ENCODE results near the gene MGARP. TPM values are rescaled to one million over a fixed set of nuclear protein-coding genes. Genes with fewer than 3 reads are reported as not detected.
A peak's percentile ranks its signal among the peaks of the same experiment; 100 is the strongest.

Gene MGARP
- polyA plus RNA-seq, 1 of the 3 experiments (the other 2 are of a cell fraction): 22.9 TPM

- Histone ChIP-seq H3K9ac (no peak overlapping the region), H3K4me1 (ENCODE audit: control insufficient read depth in 1 of 2, insufficient read depth in 2 of 2, low read depth in 1 of 2, low read length in 1 of 2) (no peaks in the 10 kb centered on the region; a peak in 1 of 4 replicates), H3F3A (replicated peaks; ENCODE audit: insufficient read depth) (no peaks in the 10 kb centered on the region), H3K27ac (ENCODE audit: low read depth in 2 of 2, low read length in 1 of 2) (no peak overlapping the region), H3K4me3 (ENCODE audit: low read depth in 2 of 2, low read length in 1 of 2) (no peak overlapping the region), H3K9me3 (no peaks in the 10 kb centered on the region; the same call in 1 of the 2 replicates), H3K79me2 (ENCODE audit: insufficient read depth) (no peaks in the 10 kb centered on the region), H4K20me1 (ENCODE audit: insufficient read depth) (no peaks in the 10 kb centered on the region), H3K4me2 (no peak overlapping the region), H3K36me3 (replicated peaks in 1 of 2; ENCODE audit: control insufficient read depth in 1 of 2, insufficient read depth in 2 of 2, low read length in 1 of 2) (no peaks in the 10 kb centered on the region), H3K27me3 (ENCODE audit: insufficient read depth) (no peaks in the 10 kb centered on the region), H2AFZ (ENCODE audit: low read depth) (peak overlapping the region; percentile 60; the same call in 1 of the 2 replicates), H3K9me2 (no peaks in the 10 kb centered on the region)
- TF ChIP-seq GABPA (IDR thresholded peaks at IDR 0.05; ENCODE audit: low read depth): no peak
- peak; percentile 80 for TF ChIP-seq CTCF (IDR thresholded peaks at IDR 0.05)
- TF ChIP-seq RAD21 (IDR thresholded peaks at IDR 0.05; ENCODE audit: low read length): peak; percentile 82
- peak; percentile 74 for TF ChIP-seq SMC3 (IDR thresholded peaks at IDR 0.05; ENCODE audit: low read depth, low read length)
- peak; percentile 59 for DNase-seq
- CTCF ChIA-PET: interaction anchor here (0.8 kb wide), 1 partner anchor 10 kb away, joined by 3 read pairs; no protein-coding TSS in a partner anchor
- 33% methylated on average over 3 of the region's 3 CpGs for WGBS (ENCODE audit: low lambda C conversion rate)
- POLR2A ChIA-PET: no interaction called here
Observed at GRCh38 chr4:139229534-139230039, 50.4 kb downstream of the MGARP start.

- no peaks in the 10 kb centered on the region for H3K27me3 ChIP-seq (ENCODE audit: insufficient read depth)
- H3K4me2 ChIP-seq: no peak overlapping the region
- no peaks in the 10 kb centered on the region; the same call in 1 of the 2 replicates for H3K9me3 ChIP-seq
- no peak overlapping the region for H3K4me3 ChIP-seq (ENCODE audit: low read depth in 2 of 2, low read length in 1 of 2)
- no peaks in the 10 kb centered on the region for H4K20me1 ChIP-seq (ENCODE audit: insufficient read depth)
- TF ChIP-seq RAD21 (IDR thresholded peaks at IDR 0.05; ENCODE audit: low read length) (peak; percentile 21; the same call in 1 of the 2 replicates), CTCF (IDR thresholded peaks at IDR 0.05) (peak; percentile 14; the same call in 1 of the 2 replicates), NFIC (IDR thresholded peaks at IDR 0.05; ENCODE audit: borderline replicate concordance) (no peak), TCF12 (IDR thresholded peaks at IDR 0.05) (no peak)
- H3F3A ChIP-seq (replicated peaks; ENCODE audit: insufficient read depth): peaks cover 10% of the 10 kb centered on the region
- no peaks in the 10 kb centered on the region for H3K79me2 ChIP-seq (ENCODE audit: insufficient read depth)
- no peak overlapping the region for H3K27ac ChIP-seq (ENCODE audit: low read depth in 2 of 2, low read length in 1 of 2)
- no peak for DNase-seq
- CTCF ChIA-PET: interaction anchor here (0.8 to 5.9 kb wide), 8 partner anchors 9 to 197 kb away, joined by 3 to 38 read pairs (median 4); no protein-coding TSS in a partner anchor
- H3K9ac ChIP-seq: no peak overlapping the region
- 59% methylated on average over 2 of the region's 2 CpGs for WGBS (ENCODE audit: low lambda C conversion rate)
- H3K4me1 ChIP-seq (ENCODE audit: control insufficient read depth in 1 of 2, insufficient read depth in 2 of 2, low read depth in 1 of 2, low read length in 1 of 2): peaks cover 0 to 5% of the 10 kb centered on the region in 2 experiments; a peak in 1 of 4 replicates
- H3K36me3 ChIP-seq (replicated peaks in 1 of 2; ENCODE audit: control insufficient read depth in 1 of 2, insufficient read depth in 2 of 2, low read length in 1 of 2): no peaks in the 10 kb centered on the region
- POLR2A ChIA-PET: no interaction called here
- no peak overlapping the region for H2AFZ ChIP-seq (ENCODE audit: low read depth)
- H3K9me2 ChIP-seq: no peaks in the 10 kb centered on the region
Observed at GRCh38 chr4:139227729-139228404, 52.2 kb downstream of the MGARP start.
